ENCODE measurements around the gene LRG1.

LRG1 gene

DNA sequence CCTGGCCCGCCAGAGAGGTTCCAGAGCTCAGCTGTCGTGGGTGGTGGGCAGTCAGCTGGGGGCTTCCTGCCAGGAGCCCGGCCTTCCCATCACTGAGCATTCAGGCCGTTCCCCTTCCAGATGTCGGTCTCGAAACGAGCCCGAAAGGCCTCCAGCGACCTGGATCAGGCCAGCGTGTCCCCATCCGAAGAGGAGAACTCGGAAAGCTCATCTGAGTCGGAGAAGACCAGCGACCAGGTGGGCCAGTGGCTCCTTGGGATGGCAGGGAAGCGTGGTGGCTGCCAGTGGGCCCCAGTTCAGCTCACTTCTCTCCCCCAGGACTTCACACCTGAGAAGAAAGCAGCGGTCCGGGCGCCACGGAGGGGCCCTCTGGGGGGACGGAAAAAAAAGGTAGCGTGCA, 48.4 kb downstream of the LRG1 start:
- DNase-seq: no peak

DNA sequence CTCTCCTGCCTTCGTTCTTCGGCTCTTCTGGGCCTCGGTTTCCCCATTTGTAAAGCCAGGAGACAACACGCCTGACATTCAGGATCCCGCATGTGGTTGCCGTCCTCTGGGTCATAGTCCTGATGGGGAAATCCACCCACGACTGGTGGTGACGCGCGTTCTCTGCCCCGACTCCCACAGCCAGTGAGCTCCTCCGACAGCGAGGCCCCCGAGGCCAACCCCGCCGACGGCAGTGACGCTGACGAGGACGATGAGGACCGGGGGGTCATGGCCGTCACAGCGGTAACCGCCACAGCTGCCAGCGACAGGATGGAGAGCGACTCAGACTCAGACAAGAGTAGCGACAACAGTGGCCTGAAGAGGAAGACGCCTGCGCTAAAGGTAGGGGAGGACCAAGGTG, 51.3 kb downstream of the LRG1 start:
- no peak for DNase-seq

DNA sequence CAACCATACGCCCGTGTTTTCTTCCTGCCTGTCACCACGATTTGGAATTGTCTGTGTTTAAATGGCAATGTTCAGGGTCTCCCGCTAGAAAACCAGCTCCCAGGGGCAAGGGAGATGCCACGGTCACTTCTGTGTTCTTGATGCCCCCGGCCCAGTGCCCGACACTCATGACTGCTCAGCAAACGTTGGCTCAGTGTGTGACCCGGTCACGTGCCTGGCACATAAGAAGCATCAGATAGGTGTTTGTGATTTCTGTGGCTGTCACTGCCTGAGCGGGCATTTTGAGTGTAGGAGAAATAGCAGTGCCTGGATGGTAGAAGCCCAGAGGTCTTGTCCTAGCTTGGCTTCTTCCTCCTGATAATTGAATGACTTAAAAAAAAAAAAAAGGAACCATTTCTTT, 52.3 kb downstream of the LRG1 start:
- no peak for DNase-seq
